Raji (cell line): Measurements from ENCODE around the gene COX19.

ENCODE experiments used
- POLR2A ChIP-seq: IDR thresholded peaks from 2 replicates; pipeline ENCODE4 v1.6.1; 2011; ENCODE audit warnings: low read depth, low read length, control low read depth; ENCODE audit not compliant: insufficient read depth

COX19 gene

GRCh38 chr7:997404-998395 lies 22.4 kb upstream of the COX19 start:
- TF ChIP-seq POLR2A, result no peak

GRCh38 chr7:996079-996872 lies 20.9 kb upstream of the COX19 start:
- no peak for TF ChIP-seq POLR2A

- TF ChIP-seq POLR2A, result no peak
Observed at GRCh38 chr7:995571-995970, 20.2 kb upstream of the COX19 start.

- TF ChIP-seq POLR2A, result no peak
Observed at GRCh38 chr7:994592-995308, 19.4 kb upstream of the COX19 start.

GRCh38 chr7:992709-993607 lies 17.6 kb upstream of the COX19 start:
- no peak for TF ChIP-seq POLR2A

GRCh38 chr7:991729-992656 lies 16.6 kb upstream of the COX19 start:
- no peak for TF ChIP-seq POLR2A

GRCh38 chr7:990933-991728 lies 15.8 kb upstream of the COX19 start:
- TF ChIP-seq POLR2A, result no peak

- TF ChIP-seq POLR2A, result no peak
Observed at GRCh38 chr7:990352-990932, 15.1 kb upstream of the COX19 start.

GRCh38 chr7:988963-989529 lies 13.7 kb upstream of the COX19 start:
- TF ChIP-seq POLR2A, result no peak

- no peak for TF ChIP-seq POLR2A
Observed at GRCh38 chr7:988426-988911, 13.1 kb upstream of the COX19 start.

GRCh38 chr7:987909-988308 lies 12.6 kb upstream of the COX19 start:
- no peak for TF ChIP-seq POLR2A

GRCh38 chr7:986766-987751 lies 11.7 kb upstream of the COX19 start:
- no peak for TF ChIP-seq POLR2A
